GM19351 (cell line): ENCODE measurements around the gene PPOX.

Source experiments
- ATAC-seq: cut with Tn5 transposase; IDR thresholded peaks from one replicate; pipeline ENCODE4 v1.9.1; 2021; ENCODE audit warnings: mild to moderate bottlenecking, moderate library complexity; ENCODE audit not compliant: unreplicated experiment

The PPOX gene

DNA sequence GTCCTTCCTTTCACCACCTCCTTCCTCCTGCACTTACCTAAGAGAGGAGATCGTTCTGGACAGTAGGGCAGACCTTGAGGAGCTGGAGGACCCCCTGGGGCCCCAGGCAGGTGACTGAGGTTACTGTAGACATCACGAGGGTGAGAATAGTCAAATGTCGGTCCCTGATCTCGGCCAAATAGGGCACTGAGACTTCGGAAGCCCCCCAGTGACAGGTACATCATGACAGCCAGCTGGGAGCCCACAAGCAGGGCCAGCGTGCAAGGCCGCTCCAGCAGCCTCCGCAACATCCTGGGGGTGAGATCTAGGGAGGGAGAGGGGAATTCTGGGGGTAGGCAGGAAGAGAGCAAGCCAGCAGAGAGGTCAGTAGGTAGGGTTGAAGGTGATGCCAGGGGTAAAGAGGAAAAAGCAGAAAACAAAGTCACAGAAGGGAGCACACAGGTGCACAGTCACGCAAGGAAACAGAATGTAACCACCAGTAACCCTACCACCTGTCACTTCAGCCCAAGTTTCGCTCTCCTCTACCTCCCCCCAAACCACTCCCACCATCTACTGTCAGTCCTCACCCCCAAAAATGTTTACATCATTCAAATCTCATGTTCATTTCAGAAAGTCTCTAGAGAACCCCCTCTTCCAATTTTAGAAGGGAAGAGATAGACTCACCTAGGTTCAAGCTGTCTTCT, 9.7 kb downstream of the PPOX start:
- ATAC-seq: peak; percentile 32

GRCh38 chr1:161176468-161177111, 10.4 kb downstream of the PPOX start:
- no peak for ATAC-seq

GRCh38 chr1:161177112-161177935, 11.1 kb downstream of the PPOX start, which contains the start of gene B4GALT3:
Gene B4GALT3, minus strand, starts transcription at chr1:161177507. Its CDS starts 1,447 bp downstream, at chr1:161176060.
- ATAC-seq: peak; percentile 85

DNA sequence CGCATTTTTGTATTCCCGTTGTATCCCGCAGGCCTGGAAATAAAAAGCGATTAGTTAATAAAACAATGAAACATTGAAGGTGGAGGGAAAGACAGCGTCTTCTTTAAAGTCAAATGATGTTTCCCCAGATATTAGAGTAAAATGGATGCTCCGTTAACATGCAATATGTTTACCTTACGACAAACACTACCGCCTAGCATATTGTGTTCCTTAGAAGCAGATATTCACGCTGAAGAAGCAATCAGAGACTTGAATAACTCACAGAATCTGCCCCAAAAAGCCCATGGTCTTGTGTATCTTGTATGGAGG, 11.7 kb downstream of the PPOX start:
- no peak for ATAC-seq

DNA sequence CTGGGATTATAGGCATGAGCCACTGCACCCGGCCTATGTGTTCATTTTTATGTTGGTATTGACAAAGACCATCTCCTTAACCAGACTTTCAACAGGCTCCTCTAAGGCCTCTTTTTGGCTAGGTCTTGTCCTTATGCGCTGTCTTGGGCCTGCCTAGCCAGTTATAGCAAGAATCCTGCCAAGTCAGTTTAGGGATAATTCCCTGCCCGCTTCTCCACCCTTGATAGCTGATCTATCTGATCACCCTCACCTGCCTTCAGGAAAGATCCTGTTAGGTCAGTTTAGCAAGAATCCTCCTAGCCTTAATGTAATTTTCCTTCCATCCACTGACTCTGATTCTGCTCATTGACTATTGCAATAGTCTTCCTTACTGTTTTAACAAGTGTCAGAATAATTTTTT, 13.5 kb downstream of the PPOX start:
- ATAC-seq: no peak

DNA sequence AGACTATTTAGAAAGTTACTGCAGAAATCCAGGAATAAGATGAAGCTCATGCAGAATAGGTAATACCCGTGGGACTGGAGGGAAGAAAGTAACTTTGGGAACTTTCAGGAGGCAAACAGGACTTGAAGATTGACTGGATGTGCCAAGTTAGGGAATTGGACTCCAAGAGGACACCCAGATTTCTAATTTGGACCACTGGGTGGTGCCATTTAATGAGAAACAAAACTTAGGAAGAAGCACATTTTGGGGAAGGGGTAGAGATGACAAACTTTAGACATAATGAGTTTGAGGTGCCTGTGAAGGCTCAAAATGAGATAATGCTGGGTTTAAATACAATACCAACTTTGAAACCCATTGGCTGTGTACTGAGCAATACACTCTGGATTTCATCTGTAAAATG, 14.4 kb downstream of the PPOX start:
- no peak for ATAC-seq

DNA sequence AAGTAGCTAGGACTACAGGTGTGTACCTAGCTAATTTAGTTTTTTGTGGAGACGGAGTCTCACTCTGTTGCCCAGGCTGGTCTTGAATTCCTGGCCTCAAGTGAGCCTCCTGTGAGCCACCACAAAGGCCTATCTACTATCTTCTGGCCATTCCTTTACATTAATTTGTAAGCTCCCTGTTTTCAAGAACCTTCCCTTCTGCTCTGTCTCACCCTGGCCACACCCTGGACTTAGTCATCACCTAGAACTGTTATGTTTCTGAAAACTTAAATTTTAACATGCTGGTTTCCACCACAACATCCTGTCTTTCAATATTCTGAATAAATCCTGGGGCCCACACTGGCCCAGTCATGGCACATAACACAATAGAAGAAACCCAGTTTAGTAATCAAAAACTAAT, 16.0 kb downstream of the PPOX start:
- peak; percentile 45 for ATAC-seq

GRCh38 chr1:161185282-161185682, 19.1 kb downstream of the PPOX start:
- peak; percentile 64 for ATAC-seq

DNA sequence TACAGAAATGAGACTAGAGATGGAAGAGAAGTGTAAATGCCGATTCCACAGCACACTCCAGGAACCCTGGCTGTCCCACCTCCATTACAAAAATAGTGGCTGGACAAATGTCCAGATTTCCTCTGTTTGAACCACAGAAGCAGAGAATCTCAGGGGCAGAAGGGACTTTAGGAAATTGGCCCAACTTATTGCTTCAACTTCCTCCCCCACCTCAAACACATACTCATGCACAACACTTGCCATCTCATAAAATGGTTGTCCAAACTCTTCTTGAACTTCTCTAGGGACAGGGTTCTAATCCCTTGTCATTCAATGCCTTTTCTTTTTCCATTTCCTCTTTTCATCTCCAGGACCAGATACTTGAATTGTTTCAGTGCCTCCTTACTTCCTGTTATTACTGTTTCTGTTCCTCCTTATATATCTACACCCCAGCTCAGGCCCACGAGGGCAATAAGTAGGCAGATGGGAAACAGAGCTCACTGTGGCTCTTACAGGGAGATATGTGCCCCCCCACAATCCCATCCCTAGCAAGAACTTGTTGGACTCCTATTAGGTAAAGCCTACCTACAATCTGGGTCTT, 19.6 kb downstream of the PPOX start:
- ATAC-seq: peak; percentile 37

DNA sequence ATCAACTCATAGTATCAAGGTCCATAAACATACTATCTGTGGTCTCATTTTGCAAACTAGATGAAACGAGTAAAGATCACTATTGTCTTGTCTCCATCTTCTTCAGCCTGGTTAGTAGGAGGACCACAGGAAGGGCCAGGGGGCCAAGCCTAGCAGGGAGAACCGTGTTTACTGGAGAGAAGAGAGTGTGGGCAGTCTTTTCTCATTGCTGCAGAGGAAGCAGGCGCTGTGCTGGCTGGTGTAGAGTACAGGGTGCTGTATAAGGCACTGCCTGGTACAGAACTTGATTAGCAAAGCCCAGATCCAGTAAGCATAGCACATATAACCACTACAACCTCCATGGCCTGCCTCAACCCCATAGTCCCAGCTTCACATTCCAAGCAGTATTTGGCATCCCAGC, 21.1 kb downstream of the PPOX start:
- ATAC-seq: no peak

DNA sequence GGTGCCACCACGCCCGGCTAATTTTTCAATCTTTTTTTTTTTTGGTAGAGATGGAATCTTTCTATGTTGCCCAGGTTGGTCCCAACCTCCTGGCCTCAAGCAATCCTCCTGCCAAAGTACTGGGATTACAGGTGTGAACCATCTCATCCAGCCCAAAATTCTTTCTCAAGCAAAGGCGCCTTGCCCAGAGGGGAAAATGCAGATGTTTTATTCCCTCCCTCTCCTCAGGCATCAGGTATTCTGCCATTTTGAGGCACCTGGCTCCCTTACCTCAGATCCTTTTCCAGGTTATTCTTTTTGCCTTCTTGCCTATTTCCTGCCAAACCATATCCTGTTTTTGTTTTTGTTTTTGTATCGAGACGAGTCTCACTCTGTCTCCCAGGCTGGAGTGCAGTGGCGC, 22.2 kb downstream of the PPOX start:
- ATAC-seq: no peak

DNA sequence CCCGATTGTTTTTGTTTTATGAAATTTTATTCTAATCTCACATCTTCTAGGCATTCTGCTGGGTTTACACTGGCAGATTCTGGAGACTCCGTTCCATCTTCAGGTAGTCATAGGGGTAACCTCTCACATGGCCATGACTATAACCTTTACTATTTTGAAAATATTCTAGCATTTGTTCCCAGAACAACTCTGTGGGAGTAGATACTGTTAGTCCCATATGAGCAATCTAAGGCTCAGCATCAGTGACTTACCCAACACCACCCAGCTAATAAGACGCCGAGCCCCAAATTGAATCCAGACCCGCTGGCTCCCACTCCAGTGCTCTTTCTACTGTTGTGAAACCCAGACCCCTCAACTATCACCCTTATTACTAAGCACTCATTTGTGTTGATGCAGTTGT, 22.8 kb downstream of the PPOX start:
- ATAC-seq: no peak

DNA sequence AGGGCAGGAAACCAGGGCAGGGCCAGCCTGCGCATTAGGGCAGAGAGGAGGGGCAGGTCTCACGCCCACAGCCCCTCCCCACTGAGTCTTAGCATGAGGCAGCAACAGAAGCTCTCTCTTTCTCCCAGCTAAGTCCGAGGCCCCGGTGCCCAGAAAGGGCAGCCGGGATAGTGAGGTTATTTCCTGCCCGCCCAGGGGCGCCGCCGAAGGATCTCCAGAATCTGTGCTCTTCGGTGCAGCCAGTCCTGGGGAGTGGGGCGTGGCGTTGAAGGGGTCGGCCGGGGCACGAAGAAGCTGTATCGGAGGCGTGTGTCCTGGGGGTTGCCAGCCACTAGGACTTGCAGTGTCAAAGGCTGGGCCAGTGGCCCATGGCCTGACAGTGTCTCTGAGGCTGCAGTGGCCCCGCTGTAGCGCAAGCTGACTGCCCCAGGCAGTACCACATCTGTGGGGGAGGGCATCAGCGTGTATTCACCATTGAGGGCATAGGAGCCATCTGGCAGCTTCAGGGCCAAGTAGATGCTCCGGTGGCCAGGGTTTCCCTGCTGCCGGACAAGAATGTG, 24.8 kb downstream of the PPOX start:
- no peak for ATAC-seq

GRCh38 chr1:161191971-161192370, 25.7 kb downstream of the PPOX start:
- ATAC-seq: no peak

DNA sequence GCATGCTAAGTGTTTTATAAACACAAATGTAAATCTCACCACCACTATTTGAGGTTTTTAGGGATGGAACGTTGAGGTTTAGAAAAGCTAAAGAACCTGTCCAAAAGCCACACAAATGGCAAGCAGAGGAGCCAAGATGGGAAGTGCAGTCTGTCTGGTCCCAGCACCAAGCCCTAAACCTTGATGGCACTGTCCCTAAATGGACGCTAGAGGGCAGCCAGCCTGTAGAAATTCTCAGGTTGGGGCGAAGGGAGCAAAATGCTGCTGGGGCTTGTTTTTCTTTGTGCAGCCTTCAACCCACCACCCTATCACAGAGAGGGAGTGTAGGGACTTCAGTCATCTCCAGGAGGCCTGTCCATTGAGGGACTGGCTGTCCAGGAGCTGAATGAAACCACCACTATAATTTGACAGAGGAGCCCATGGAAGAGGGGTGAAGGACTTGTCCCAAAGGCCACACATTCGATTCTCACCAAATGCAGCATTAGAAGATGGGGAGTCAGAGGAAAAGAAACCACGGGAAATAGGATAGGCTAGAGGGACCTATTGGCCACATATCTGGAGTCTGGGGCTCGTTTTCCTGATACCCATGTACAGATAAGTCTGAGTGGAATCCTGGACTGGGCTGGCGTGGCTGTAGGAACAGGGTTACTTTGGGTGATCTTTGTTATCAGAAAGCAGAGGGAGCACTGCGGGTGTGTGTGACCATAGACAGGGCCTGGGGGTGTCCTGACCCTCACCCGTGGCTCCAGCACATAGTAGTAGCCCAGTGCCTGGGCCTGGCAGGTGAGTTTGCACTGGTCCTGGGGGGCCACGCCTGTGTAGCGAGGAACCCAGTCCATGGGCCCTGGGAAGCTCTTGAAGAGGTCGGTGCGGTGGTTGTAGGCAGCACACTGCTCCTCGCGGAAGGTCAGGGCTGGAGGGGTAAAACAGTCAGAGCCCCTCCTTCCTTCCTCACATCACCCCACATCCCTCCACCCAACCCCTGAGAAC, 26.5 kb downstream of the PPOX start:
- peak; percentile 69 for ATAC-seq

DNA sequence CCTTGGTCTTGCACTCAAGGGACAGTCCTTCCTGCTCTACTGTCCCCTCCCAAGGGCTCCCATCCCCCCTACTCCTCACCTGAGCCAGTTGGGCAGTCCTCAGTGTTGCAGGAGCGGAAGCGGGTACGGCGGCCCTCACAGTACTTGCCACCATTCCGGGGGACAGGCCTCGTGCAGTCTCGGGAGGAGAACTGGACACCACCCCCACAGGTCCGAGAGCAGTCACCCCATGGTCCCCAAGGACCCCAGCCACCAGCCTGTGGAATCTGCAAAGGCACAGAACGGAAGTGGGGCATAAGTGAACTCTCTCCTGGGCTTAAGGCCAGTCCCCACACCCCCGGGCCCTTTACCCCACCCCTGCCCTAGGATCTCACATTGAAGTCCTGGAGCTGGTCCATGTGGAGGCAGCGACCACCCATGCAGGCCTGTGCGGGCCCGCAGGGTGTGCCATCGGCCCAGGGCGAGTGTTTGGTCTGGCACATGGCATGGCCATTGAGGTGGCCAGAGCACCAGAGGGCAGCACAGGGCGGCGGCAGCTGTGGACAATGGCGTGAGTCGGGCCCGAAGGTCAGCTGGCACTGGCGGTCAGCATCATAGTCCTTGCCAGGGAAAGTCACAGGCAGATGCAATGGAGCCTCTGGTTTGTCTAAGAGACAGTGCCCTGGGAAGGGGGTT, 27.5 kb downstream of the PPOX start:
- ATAC-seq: no peak

GRCh38 chr1:161195171-161195570, 28.9 kb downstream of the PPOX start:
- ATAC-seq: peak; percentile 75

DNA sequence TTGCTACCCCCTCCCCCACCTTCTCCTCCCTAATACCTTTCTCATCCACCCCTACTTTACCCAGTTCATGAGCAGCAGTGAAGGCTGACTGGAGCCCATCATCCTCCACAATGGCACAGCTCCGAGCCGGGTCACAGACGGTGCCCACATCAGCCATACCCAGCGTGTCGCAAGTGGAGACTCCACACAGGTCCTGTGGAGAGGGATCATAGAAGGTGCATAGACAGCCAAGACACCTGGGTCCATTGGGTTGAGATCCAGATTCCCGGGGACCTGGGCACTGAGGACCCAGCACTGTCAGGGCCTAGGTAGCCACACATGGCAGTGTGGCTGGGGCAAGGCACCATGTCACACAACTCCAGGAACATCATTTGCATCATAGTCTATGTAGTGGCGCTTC, 29.9 kb downstream of the PPOX start:
- ATAC-seq: no peak
